Fibroblast of skin of back (primary cell): ENCODE measurements around the gene ZNF354B. TPM values are rescaled to one million over a fixed set of nuclear protein-coding genes. Genes with fewer than 3 reads are reported as not detected.
"Not testable (repeated sequence)": the region's sequence is repeated elsewhere in the genome, so short reads cannot be mapped to it uniquely, and the experiment has no call there.

Experiments used
- DNase-seq: peaks from one replicate; pipeline ENCODE4 v3.0.0-alpha.2; 2013
- polyA plus RNA-seq, 2 experiments: library from polyadenylated mRNA; unstranded; fragments of 120-200 nt; gene quantifications; one replicate each; pipeline ENCODE4 v1.2.1, GENCODE V29; 2013; ENCODE audit not compliant: insufficient read length in 2 of 2

ZNF354B gene
- polyA plus RNA-seq (2013, experiment 1 of 2; ENCODE audit: insufficient read length): 4.1 TPM
- 5.2 TPM for polyA plus RNA-seq (2013, experiment 2 of 2; ENCODE audit: insufficient read length)

GRCh38 chr5:178859625-178860521 lies at the start of gene ZNF354B:
ZNF354B (plus strand) TSS chr5:178859953; CDS start chr5:178861048, 1,095 bp downstream.
- DNase-seq: peak; percentile 94

GRCh38 chr5:178817506-178817905 lies 42.2 kb upstream of the ZNF354B start:
- DNase-seq: no peak

GRCh38 chr5:178818094-178818493 lies 41.7 kb upstream of the ZNF354B start:
- DNase-seq: no peak

DNA sequence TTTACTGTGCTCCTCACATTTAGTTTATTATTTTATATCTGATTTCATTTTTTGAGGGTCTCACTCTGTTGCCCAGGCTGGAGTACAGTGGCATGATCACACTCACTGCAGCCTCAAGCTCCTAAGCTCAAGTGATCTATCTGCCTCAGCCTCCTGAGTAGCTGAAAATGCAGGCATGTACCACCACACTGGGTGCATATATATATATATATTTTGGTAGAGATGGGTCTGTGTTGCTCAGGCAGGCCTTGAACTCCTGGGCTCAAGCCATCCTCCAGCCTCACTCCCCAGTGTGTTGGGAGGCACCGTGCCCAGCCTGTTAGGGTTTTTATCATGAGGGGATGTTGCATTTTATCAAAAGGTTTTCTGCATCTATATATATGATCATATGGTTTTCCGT lies 39.8 kb upstream of the ZNF354B start:
- no peak for DNase-seq

DNA sequence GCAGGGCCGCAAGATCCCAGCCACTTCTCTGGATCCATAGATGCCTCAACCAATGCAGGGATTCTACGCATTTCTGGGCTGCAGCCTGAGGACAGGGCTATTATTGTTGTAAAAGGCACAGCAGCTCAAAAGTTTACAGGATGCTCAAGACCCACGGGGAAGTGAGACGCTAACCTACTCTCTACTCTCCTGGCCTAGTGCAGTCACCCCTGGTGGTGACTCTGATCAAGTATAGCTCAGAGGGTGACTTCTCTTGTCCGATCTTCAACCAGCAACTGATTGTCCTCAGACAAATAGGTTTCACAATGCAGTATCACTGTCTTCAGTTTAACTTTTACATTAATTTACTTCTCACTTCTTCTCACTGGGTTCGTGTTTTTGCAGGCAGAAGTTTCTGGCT lies 34.3 kb upstream of the ZNF354B start:
- no peak for DNase-seq

GRCh38 chr5:178826216-178826615 lies 33.5 kb upstream of the ZNF354B start:
- DNase-seq: no peak

DNA sequence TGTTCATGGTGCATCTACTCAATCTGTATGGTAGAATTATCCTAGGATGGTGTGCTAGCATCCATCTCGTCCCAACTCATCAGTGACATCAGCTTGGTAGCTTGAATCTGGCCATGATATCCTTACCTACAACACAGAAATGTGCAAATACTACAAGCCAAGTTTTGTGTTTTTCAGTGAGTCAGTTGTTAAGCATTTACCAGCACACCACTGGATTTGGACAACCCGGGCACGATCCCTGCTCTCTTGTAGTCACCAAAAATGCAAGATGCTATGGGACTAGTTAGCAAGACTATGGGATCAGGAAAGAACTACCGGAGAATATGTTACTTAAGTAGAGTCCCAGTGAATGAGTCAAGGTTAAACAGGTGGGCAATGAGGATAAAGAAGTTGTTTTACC lies 32.1 kb upstream of the ZNF354B start:
- DNase-seq: no peak

DNA sequence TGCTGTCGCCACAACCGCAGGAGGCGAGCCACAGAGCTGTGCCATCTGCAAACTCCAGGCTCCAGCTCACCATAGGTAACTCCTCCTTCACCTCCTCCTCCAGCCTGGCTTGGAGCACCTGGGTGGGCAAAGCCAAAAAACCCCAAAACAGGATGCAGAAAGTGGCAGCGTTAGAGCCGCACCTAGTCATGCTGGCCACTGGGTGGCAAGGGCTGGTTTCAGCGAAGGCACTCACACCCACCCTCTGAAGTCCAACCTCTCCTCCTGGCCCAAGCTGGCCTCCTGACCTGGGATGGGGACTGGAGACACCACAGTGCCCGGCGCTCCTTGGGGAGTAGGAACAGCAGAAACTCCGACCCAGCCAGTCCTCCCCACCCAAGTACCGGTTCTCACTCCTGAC lies 28.7 kb upstream of the ZNF354B start:
- no peak for DNase-seq

GRCh38 chr5:178832618-178833201 lies 27.0 kb upstream of the ZNF354B start:
- DNase-seq: no peak

DNA sequence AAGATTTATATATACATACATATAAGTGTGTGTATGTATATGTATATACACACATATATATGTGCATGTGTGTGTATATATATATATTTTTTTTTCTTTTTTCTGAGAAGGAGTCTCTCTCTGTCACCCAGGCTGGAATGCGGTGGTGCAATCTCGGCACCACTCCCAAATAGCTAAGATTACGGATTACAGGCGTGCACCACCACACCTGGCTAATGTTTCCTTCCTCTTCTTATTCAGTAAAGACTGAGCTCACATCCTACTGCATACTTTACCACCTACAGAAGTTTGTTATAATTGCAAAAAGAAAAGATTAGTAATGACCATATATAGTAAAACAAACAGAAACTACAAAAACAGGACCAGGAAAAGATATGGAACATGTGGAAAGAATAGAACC lies 23.1 kb upstream of the ZNF354B start:
- no peak for DNase-seq

- not testable (repeated sequence) for DNase-seq
These were observed 20.9 kb upstream of the ZNF354B start for GRCh38 chr5:178838695-178839318.

DNA sequence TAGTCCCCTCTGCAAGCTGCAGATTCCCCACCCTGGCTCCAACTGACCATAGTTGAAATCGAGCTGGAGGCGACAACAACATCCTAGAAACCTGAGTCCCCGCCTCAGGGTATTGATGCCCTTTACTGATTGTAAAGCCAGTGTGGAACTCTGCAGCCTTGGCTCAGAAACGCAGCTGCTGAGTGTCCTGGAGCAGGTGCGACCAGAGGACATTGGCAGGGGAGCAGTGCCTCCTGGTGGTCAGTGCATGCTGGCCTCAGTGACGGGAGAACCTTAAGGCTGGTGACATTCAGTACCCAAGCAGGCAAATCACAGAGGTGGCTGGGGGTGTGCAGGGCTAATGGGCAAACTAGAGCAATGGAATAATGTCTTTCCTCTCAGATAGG lies 20.4 kb upstream of the ZNF354B start:
- DNase-seq: peak; percentile 11

DNA sequence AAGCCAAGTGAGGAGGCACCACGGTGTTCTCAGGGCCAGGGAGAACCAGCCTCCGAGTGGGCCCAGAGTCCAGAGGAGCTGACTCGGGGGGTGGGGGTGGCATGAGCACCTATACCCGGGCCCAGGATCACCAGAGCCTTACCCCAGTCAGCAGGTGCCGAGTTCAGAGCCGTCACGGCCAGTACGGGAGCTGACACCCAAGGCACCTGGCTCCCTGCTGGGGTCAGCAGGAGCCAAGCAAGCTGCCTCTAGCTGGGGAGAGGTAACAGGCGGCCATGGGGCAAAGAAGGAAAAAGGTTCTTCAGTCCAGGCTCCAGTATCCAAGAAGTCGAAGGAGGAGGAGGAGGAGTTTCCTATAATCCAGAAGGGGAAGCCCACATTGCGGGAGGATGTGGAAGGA lies 19.4 kb upstream of the ZNF354B start:
- DNase-seq: not testable (repeated sequence)

GRCh38 chr5:178849316-178849715 lies 10.4 kb upstream of the ZNF354B start:
- no peak for DNase-seq

DNA sequence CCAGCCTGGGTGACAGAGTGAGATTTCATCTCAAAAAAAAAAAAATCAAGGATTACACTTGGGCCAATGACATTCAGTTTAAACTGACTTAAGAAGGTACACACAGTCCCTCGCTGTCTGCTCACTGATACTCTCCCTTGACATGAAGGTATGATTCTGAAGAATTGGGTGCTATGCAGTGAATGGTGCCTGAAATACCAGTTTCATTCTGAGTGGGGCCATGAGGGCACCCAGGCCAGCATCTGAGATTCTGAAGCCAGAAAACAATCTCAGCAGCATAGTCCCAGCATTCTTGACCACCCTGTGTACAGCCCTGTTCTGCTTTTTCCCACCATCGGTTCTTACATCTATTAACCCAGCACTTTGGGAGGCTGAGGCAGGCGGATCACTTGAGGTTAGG lies 7.8 kb upstream of the ZNF354B start:
- no peak for DNase-seq

GRCh38 chr5:178854284-178854683 lies 5.5 kb upstream of the ZNF354B start:
- DNase-seq: no peak

GRCh38 chr5:178860615-178861014 lies 862 bp downstream of the ZNF354B start:
- DNase-seq: not testable (repeated sequence)

DNA sequence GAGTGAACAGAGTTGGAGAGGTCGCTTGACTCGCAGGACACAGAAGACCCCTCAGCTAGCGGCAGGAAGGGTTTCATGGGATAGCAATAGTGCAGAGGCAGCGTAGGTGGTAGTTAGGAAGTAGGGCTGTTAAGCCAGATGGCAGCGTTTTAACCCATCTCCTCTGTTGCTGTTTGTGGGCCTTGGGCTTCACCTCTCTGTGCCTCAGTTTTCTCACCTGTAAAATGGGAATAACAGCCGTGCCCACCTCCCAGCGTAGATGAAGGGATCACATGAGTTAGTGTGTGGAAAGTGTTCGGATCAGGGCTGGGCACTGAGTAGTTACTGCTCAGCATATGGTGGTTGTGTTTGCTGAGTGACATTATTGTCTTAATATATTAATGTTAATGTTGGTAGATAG lies 1.9 kb downstream of the ZNF354B start:
- DNase-seq: no peak

GRCh38 chr5:178866946-178867345 lies 7.2 kb downstream of the ZNF354B start:
- no peak for DNase-seq

- no peak for DNase-seq
These were observed 9.8 kb downstream of the ZNF354B start for GRCh38 chr5:178869577-178869976.

GRCh38 chr5:178870411-178870810 lies 10.7 kb downstream of the ZNF354B start:
- no peak for DNase-seq

GRCh38 chr5:178872302-178872701 lies 12.5 kb downstream of the ZNF354B start:
- DNase-seq: no peak

GRCh38 chr5:178883115-178883694 lies 23.5 kb downstream of the ZNF354B start:
- not testable (repeated sequence) for DNase-seq
